Vagina (tissue), 2 donors: ENCODE results near the gene HOXB4.

Experiments
- POLR2AphosphoS5 ChIP-seq, 2 donors: sonication (generic); formaldehyde crosslinking; IDR thresholded peaks; one replicate each; pipeline ENCODE4 v1.9.0; 2017; ENCODE audit warnings: antibody characterized with exemption in 2 of 2, mild to moderate bottlenecking in 2 of 2, low read depth in 1 of 2; ENCODE audit not compliant: insufficient read depth in 1 of 2
- TF ChIP-seq, protein P1 (sequence below), 3 experiments: fragments of 450-650 bp in 2 of 3; fragments of 200-600 bp in 1 of 3; sonication (generic) in 1 of 3; IDR thresholded peaks; one replicate each; pipeline ENCODE4 v1.5.1; 2017 to 2019; ENCODE audit warnings: antibody characterized with exemption in 3 of 3, mild to moderate bottlenecking in 2 of 3, moderate library complexity in 2 of 3

GRCh38 chr17:48622857-48623256 is 44.7 kb upstream of the HOXB4 start:
- TF ChIP-seq, protein P1, sequence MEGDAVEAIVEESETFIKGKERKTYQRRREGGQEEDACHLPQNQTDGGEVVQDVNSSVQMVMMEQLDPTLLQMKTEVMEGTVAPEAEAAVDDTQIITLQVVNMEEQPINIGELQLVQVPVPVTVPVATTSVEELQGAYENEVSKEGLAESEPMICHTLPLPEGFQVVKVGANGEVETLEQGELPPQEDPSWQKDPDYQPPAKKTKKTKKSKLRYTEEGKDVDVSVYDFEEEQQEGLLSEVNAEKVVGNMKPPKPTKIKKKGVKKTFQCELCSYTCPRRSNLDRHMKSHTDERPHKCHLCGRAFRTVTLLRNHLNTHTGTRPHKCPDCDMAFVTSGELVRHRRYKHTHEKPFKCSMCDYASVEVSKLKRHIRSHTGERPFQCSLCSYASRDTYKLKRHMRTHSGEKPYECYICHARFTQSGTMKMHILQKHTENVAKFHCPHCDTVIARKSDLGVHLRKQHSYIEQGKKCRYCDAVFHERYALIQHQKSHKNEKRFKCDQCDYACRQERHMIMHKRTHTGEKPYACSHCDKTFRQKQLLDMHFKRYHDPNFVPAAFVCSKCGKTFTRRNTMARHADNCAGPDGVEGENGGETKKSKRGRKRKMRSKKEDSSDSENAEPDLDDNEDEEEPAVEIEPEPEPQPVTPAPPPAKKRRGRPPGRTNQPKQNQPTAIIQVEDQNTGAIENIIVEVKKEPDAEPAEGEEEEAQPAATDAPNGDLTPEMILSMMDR (IDR thresholded peaks at IDR 0.05), result no peak
- TF ChIP-seq POLR2AphosphoS5 (IDR thresholded peaks at IDR 0.05; ENCODE audit: insufficient read depth in 1 of 2, low read depth in 1 of 2), result no peak
